Heart right ventricle (tissue), 16 donors: Measurements from ENCODE around the gene LRRC2. TPM values are rescaled to one million over a fixed set of nuclear protein-coding genes. Genes with fewer than 3 reads are reported as not detected.
"Not testable (repeated sequence)": the region's sequence is repeated elsewhere in the genome, so short reads cannot be mapped to it uniquely, and the experiment has no call there.

ENCODE experiments used
- ATAC-seq, 8 donors: fragments of 200-7000 bp; cut with Tn5 transposase; one replicate each; pipeline ENCODE4 v1.9.1; 2020; ENCODE audit warnings: mild to moderate bottlenecking in 8 of 8, moderate library complexity in 8 of 8, moderate number of reproducible peaks in 1 of 8
- DNase-seq, 2 donors: peaks; one replicate each; pipeline ENCODE4 v3.0.0-alpha.2; 2020
- H3K27ac ChIP-seq, 10 donors: fragments of 200-600 bp; sonication (generic) in 2 of 10; one replicate each; pipeline versions ENCODE4 v1.5.0 to v1.8.0; 2020 to 2022; ENCODE audit warnings: mild to moderate bottlenecking in 3 of 10
- H3K27me3 ChIP-seq, 7 donors: fragments of 200-600 bp; one replicate each; pipeline ENCODE4 v1.8.0; 2021 to 2022; ENCODE audit warnings: mild to moderate bottlenecking in 2 of 7
- H3K36me3 ChIP-seq, 9 donors: fragments of 200-600 bp; sonication (generic) in 1 of 9; one replicate each; pipeline versions ENCODE4 v1.5.0 to v1.8.0; 2020 to 2022; ENCODE audit warnings: mild to moderate bottlenecking in 2 of 9
- H3K4me1 ChIP-seq, 9 donors: fragments of 200-600 bp; sonication (generic) in 1 of 9; one replicate each; pipeline versions ENCODE4 v1.5.0 to v1.8.0; 2020 to 2022; ENCODE audit warnings: mild to moderate bottlenecking in 4 of 9
- H3K4me3 ChIP-seq, 10 donors: fragments of 200-600 bp; sonication (generic) in 2 of 10; one replicate each; pipeline versions ENCODE4 v1.5.0 to v1.8.0; 2020 to 2022; ENCODE audit warnings: mild to moderate bottlenecking in 7 of 10, moderate library complexity in 2 of 10
- H3K9me3 ChIP-seq, 11 donors: fragments of 200-600 bp in 10 of 11; sonication (generic) in 2 of 11; one replicate each; pipeline versions ENCODE4 v1.5.0 to v1.8.0; 2013 to 2022; ENCODE audit warnings: mild to moderate bottlenecking in 2 of 11, control low read depth in 1 of 11, moderate library complexity in 1 of 11
- CTCF ChIP-seq, 9 donors: fragments of 200-600 bp; sonication (generic) in 2 of 9; IDR thresholded peaks; one replicate each; pipeline versions ENCODE4 v1.5.0 to v1.8.0; 2021 to 2022; ENCODE audit warnings: antibody characterized with exemption in 9 of 9, mild to moderate bottlenecking in 5 of 9, moderate library complexity in 1 of 9
- WGBS, 2 donors: extraction: QIAGEN DNeasy Blood & Tissue Kit; methylation state at CpG; one replicate each; pipeline ENCODE4 v1.1.7; 2013; ENCODE audit warnings: inconsistent platforms in 1 of 2; 5-methylcytosine and 5-hydroxymethylcytosine counted together
- intact Hi-C, 10 donors: fragments of 100-400 bp; cut with DNase I; formaldehyde crosslinking; loops; one replicate each; pipeline versions ENCODE4 v1.11.1 to v1.14.2; 2022
- polyA plus RNA-seq, 2 donors: library from polyadenylated mRNA; stranded (reverse); fragments of 200-250 nt; gene quantifications; one replicate each; pipeline ENCODE4 v1.2.3, GENCODE V29; 2013
- total RNA-seq, 10 donors: library from RNA; stranded (reverse); fragmentation: NEBNext Ultra II Directional in 3 of 10; extraction: Animal tissue kit (Norgen Biotek cat#: 25700) in 3 of 10; gene quantifications; one replicate each; pipeline versions ENCODE4 v1.2.1 to v1.2.4, GENCODE V29; 2021 to 2023
- donor health status: Arrhythmogenic right ventricular cardiomyopathy.
- donor health status: ischemic (EF 13 %, LVEDD 7.1; RV severe dilation, severe dysfunction).
- donor health status: healthy with polysubstance abuse.
- donor health status: DM: no; HTN: yes; CAD: no.
- donor health status: DM: no; HTN: no; CAD: no.
- donor health status: ischemic (EF 25% LVEDD 6.9; RV normal size, moderate dysfunction).
- donor health status: ischemic (EF 25% LVEDD 5.7; RV mildly dilated, moderate dysfunction).
- donor health status: healthy.
- donor health status: DM: yes; HTN: yes; CAD: no.
- donor health status: Ischemic cardiomyopathy.
- donor health status: ischemic (EF 35%, LVEDD 5.7; RV mildly dilated, moderate dysfunction).
- donor health status: nonischemic (EF 11% LVEDD 7.7; RV severe dilation, severe dysfunction).
- donor health status: DM: yes; HTN: yes; CAD: no.
- donor health status: PGD.
- donor health status: ischemic (EF 29% LVEDD 5.4; RV normal size, mild dysfunction).
- donor health status: nonischemic (EF 23%, LVEDD 6.1; RV moderate dilation, normal function).

Gene LRRC2
- total and polyA plus RNA-seq, 12 donors: 10.7 to 163 (median 125) TPM

- intact Hi-C loops: no loop called here
- H3K27ac ChIP-seq: no peak overlapping the region
- ATAC-seq (no peak), DNase-seq (no peak)
- H3K36me3 ChIP-seq: no peaks in the 10 kb centered on the region
- peaks cover 0 to 23% (median 6%) of the 10 kb centered on the region in 7 donors for H3K27me3 ChIP-seq
- no peak overlapping the region for H3K4me3 ChIP-seq
- no peak for TF ChIP-seq CTCF (IDR thresholded peaks at IDR 0.05)
- 71 to 72% methylated on average over 14 of the region's 14 CpGs for WGBS, 2 donors
- H3K9me3 ChIP-seq: no peaks in the 10 kb centered on the region
- H3K4me1 ChIP-seq: peaks cover 0 to 26% (median 8%) of the 10 kb centered on the region in 9 donors
These were observed 13.7 kb upstream of the LRRC2 start for GRCh38 chr3:46579756-46580286.

DNA sequence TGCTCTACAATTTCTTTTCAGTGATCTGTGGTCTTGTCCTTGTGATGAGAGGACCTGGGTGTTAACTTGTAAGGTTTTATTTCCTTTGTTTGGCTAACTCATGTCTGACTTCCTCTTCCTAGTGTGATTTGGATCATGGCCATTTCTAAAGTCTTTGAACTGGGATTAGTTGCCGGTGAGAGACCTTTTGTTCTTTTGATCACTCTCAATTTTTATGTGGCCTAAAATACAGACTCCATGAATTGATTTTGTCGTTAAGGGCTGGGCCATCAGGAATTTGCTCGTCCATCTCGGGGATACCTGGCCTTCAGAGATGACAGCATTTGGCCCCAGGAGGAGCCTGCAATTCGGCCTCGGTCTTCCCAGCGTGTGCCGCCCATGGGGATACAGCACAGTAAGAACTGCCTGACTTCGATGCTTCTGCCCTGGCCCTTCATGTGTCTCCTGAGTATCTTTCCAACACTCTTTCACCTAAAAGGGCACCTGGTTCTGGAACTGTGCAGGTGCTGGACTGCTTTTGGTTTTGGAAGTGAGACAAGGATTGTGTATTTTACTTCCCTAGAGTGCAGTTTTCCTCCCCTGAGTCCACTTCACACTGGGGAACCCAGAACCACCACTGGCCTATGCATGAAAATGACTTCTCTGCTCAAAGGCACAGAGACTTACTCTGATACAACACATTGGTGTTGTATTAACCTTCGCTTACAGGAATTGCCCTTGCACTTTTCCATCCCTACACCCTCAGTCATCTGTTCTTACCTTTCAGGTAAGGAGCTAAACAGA is 13.1 kb upstream of the LRRC2 start:
- no peak for DNase-seq
- no peaks in the 10 kb centered on the region for H3K9me3 ChIP-seq
- ATAC-seq: peak in 5 of 8 donors; percentile 44 to 52 (median 51)
- H3K27me3 ChIP-seq: peaks cover 0 to 23% (median 6%) of the 10 kb centered on the region in 7 donors
- TF ChIP-seq CTCF (IDR thresholded peaks at IDR 0.05): no peak
- H3K36me3 ChIP-seq: no peaks in the 10 kb centered on the region
- H3K4me3 ChIP-seq: no peak overlapping the region
- H3K27ac ChIP-seq: no peak overlapping the region
- WGBS, 2 donors: 54 to 66% methylated on average over 10 of the region's 10 CpGs
- H3K4me1 ChIP-seq: peaks cover 0 to 26% (median 8%) of the 10 kb centered on the region in 9 donors
- intact Hi-C loops: no loop called here

DNA sequence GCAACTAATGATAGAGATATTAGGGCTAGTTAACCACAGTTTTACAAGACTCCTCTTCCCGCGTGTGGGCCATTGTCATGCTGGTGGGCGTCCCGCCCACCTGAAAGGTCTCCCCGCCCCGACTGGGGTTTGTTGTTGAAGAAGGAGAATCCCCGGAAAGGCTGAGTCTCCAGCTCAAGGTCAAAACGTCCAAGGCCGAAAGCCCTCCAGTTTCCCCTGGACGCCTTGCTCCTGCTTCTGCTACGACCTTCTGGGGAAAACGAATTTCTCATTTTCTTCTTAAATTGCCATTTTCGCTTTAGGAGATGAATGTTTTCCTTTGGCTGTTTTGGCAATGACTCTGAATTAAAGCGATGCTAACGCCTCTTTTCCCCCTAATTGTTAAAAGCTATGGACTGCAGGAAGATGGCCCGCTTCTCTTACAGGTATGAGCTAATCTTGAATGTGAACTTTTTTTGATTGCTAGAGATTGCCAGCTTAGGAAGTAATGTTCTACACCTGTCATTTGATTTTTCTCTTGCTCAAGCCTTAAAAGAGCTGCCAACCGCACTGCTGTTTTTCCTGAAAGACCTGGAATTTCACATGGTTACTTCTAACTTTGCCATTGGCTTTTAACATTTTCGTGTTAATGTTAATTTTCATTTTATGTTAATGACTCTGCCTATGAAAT is 11.6 kb upstream of the LRRC2 start:
- intact Hi-C loops, DNase-seq, H3K9me3 ChIP-seq, H3K36me3 ChIP-seq, H3K4me3 ChIP-seq: not testable (repeated sequence)
- H3K27me3 ChIP-seq: peaks cover 0 to 23% (median 6%) of the 10 kb centered on the region in 7 donors
- peak in 1 of 8 donors; percentile 42 for ATAC-seq
- peak overlapping the region in 1 of 10 donors; percentile 30 for H3K27ac ChIP-seq
- WGBS, 2 donors: 54 to 72% methylated on average over 17 to 18 of the region's 18 CpGs
- peaks cover 0 to 26% (median 8%) of the 10 kb centered on the region in 9 donors for H3K4me1 ChIP-seq

GRCh38 chr3:46576879-46577278 is 10.8 kb upstream of the LRRC2 start:
- no peak for TF ChIP-seq CTCF (IDR thresholded peaks at IDR 0.05)

More at GRCh38 chr3:46576879-46577278, 10.8 kb upstream of the LRRC2 start:
- Histone ChIP-seq H3K36me3 (no peaks in the 10 kb centered on the region), H3K4me1 (peaks cover 0 to 26% (median 8%) of the 10 kb centered on the region in 9 donors), H3K4me3 (no peak overlapping the region), H3K9me3 (no peaks in the 10 kb centered on the region), H3K27me3 (peaks cover 0 to 23% (median 6%) of the 10 kb centered on the region in 7 donors), H3K27ac (peak overlapping the region in 1 of 10 donors; percentile 36)
- ATAC-seq (peak in 3 of 8 donors; percentile 30 to 39 (median 34)), DNase-seq (no peak)
- WGBS, 2 donors: 40 to 54% methylated on average over 21 of the region's 21 CpGs
- intact Hi-C loops: no loop called here
